Cardiac muscle cell (in vitro differentiated cells and primary cell): ENCODE data around the gene IL6R. TPM values are rescaled to one million over a fixed set of nuclear protein-coding genes. Genes with fewer than 3 reads are reported as not detected.

Source experiments
- DNase-seq, 2 donors: peaks; one replicate each; pipeline versions ENCODE4 v3.0.0 to v3.0.0-alpha.2; 2010 to 2017; ENCODE audit warnings: low read depth in 1 of 2, low spot score in 1 of 2
- H3K27ac ChIP-seq: fragments of 200-600 bp; sonication (generic); 2 replicates; pipeline ENCODE4 v1.5.1; 2016
- H3K27me3 ChIP-seq: fragments of 200-600 bp; sonication (generic); 2 replicates; pipeline ENCODE4 v1.6.0; 2016; ENCODE audit warnings: control low read depth
- H3K36me3 ChIP-seq: fragments of 200-600 bp; sonication (generic); 2 replicates; pipeline ENCODE4 v1.5.1; 2016; ENCODE audit warnings: control low read depth
- H3K4me1 ChIP-seq: fragments of 200-600 bp; sonication (generic); 2 replicates; pipeline ENCODE4 v1.8.1; 2017; ENCODE audit warnings: low read depth, mild to moderate bottlenecking, mixed run types
- H3K4me3 ChIP-seq: fragments of 200-600 bp; sonication (generic); 2 replicates; pipeline ENCODE4 v1.5.1; 2016; ENCODE audit warnings: mild to moderate bottlenecking
- H3K9me3 ChIP-seq: fragments of 200-600 bp; sonication (generic); 2 replicates; pipeline ENCODE4 v1.5.1; 2017; ENCODE audit warnings: low read depth, mild to moderate bottlenecking, control low read depth
- CTCF ChIP-seq: IDR thresholded peaks from 2 replicates; pipeline ENCODE4 v1.5.1; 2012; ENCODE audit warnings: low read depth, mild to moderate bottlenecking, low read length
- polyA plus RNA-seq: library from polyadenylated mRNA; unstranded; fragments of >200 nt; fragmentation: Nextera tagmentation; extraction: Ambion mirVana; gene quantifications from 2 replicates; pipeline ENCODE4 v1.2.1, GENCODE V29; 2016
- total RNA-seq: library from RNA; depleted of rRNA; stranded (reverse); fragments of >200 nt; gene quantifications from 2 replicates; pipeline ENCODE4 v1.2.3, GENCODE V29; 2016

IL6R gene
- total and polyA plus RNA-seq, 2 experiments from 2014 or later = 2.5 to 5.2 TPM

GRCh38 chr1:154469844-154470560 is 64.9 kb downstream of the IL6R start:
- DNase-seq = no peak
- H3K27ac ChIP-seq = no peak overlapping the region

GRCh38 chr1:154471304-154471703 is 66.2 kb downstream of the IL6R start:
- Histone ChIP-seq H3K4me1 (no peaks in the 10 kb centered on the region), H3K4me3 (no peak overlapping the region), H3K9me3 (no peaks in the 10 kb centered on the region), H3K27ac (no peak overlapping the region), H3K36me3 (no peaks in the 10 kb centered on the region), H3K27me3 (no peaks in the 10 kb centered on the region)
- no peak for TF ChIP-seq CTCF
- DNase-seq = no peak

More at GRCh38 chr1:154469844-154470560, 64.9 kb downstream of the IL6R start:
- Histone ChIP-seq H3K27me3 (no peaks in the 10 kb centered on the region), H3K4me1 (no peaks in the 10 kb centered on the region), H3K4me3 (no peak overlapping the region), H3K36me3 (no peaks in the 10 kb centered on the region), H3K9me3 (no peaks in the 10 kb centered on the region)
- TF ChIP-seq CTCF = no peak

GRCh38 chr1:154474802-154475201 is 69.7 kb downstream of the IL6R start:
- H3K4me3 ChIP-seq = no peak overlapping the region
- H3K36me3 ChIP-seq = no peaks in the 10 kb centered on the region
- TF ChIP-seq CTCF = no peak
- peak in 1 of 2 donors; percentile 88 for DNase-seq
- no peaks in the 10 kb centered on the region for H3K4me1 ChIP-seq
- no peaks in the 10 kb centered on the region for H3K9me3 ChIP-seq
- no peaks in the 10 kb centered on the region for H3K27me3 ChIP-seq
- H3K27ac ChIP-seq = no peak overlapping the region

- no peaks in the 10 kb centered on the region for H3K9me3 ChIP-seq
- H3K27ac ChIP-seq = no peak overlapping the region
- H3K4me1 ChIP-seq = peaks cover 9% of the 10 kb centered on the region
- H3K27me3 ChIP-seq = no peaks in the 10 kb centered on the region
- no peak for DNase-seq
- H3K36me3 ChIP-seq = no peaks in the 10 kb centered on the region
- no peak for TF ChIP-seq CTCF
- no peak overlapping the region for H3K4me3 ChIP-seq
Observed at GRCh38 chr1:154476791-154477190, 71.6 kb downstream of the IL6R start.

- H3K27ac ChIP-seq = no peak overlapping the region
- TF ChIP-seq CTCF = no peak
- H3K36me3 ChIP-seq = no peaks in the 10 kb centered on the region
- no peak for DNase-seq
- H3K9me3 ChIP-seq = no peaks in the 10 kb centered on the region
- peaks cover 9% of the 10 kb centered on the region for H3K4me1 ChIP-seq
- no peaks in the 10 kb centered on the region for H3K27me3 ChIP-seq
- H3K4me3 ChIP-seq = no peak overlapping the region
Observed at GRCh38 chr1:154478013-154478412, 72.9 kb downstream of the IL6R start.
